ENCODE measurements around the gene FCHO1.
A peak's percentile ranks its signal among the peaks of the same experiment; 100 is the strongest.

FCHO1 gene

DNA sequence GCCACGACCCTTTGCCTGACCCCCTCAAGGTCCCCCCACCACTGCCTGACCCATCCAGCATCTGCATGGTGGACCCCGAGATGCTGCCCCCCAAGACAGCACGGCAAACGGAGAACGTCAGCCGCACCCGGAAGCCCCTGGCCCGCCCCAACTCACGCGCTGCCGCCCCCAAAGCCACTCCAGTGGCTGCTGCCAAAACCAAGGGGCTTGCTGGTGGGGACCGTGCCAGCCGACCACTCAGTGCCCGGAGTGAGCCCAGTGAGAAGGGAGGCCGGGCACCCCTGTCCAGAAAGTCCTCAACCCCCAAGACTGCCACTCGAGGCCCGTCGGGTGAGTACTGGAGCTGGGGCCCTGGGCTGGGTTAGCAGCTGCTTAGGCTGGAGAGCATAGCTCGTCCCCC lies 23.4 kb upstream of the FCHO1 start:
- no peak for DNase-seq

DNA sequence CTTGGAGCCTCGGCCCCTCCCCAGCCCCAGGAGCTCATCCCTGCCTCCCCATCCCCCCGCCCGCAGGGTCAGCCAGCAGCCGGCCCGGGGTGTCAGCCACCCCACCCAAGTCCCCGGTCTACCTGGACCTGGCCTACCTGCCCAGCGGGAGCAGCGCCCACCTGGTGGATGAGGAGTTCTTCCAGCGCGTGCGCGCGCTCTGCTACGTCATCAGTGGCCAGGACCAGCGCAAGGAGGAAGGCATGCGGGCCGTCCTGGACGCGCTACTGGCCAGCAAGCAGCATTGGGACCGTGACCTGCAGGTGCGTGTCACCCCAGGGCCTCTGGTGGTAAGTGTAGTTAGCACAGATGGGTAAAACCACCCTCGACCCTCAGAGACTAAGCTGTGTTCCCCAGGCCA lies 18.1 kb upstream of the FCHO1 start:
- DNase-seq, result no peak

DNA sequence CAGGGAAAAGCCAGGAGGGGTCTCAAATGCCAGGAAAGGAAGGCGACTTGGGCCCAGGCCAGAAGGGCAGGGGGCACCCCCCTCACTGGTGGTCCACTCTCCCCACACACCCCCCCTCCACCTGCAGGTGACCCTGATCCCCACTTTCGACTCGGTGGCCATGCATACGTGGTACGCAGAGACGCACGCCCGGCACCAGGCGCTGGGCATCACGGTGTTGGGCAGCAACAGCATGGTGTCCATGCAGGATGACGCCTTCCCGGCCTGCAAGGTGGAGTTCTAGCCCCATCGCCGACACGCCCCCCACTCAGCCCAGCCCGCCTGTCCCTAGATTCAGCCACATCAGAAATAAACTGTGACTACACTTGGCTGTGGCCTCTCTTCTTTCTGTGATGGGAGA lies 17.1 kb upstream of the FCHO1 start:
- DNase-seq, result no peak

DNA sequence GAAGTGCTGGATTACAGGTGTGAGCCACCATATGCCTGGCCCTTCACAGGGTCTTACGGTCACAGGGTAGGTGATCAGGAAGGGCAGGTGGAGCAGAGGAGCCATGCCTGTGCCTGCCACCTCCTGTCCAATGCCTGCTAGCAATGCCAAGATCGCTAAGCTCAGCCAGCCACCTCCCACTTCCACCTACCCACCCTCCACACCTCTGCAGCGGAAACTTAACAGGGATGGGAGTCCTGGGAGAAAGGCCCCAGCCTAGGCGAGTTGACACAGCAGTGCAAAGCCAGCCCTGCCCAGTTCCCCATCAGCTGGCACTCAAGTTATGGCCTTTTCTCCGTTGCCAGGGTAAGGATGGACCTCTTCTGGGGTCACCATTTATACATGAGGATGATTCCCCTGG lies 15.9 kb upstream of the FCHO1 start:
- DNase-seq, result no peak

DNA sequence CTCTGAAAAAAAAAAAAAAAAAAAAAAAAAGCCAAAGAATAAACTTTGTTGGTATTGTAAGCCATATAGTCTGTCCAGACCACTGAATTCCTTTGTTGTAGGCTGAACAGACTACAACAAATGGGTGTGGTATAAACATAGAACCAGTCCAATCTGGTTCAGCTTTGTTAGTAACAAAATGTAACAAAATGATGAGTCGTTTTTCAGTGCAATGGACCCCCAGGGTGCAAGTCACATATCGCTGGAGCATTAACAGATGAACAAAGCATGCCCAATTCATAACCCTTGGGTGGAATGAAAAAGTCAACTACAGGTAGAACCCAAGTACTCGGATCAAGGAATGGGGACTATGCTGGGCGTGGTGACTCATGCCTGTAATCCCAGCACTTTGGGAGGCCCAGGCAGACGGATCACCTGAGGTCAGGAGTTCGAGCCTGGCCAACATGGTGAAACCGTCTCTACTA lies 13.6 kb upstream of the FCHO1 start:
- no peak for DNase-seq

DNA sequence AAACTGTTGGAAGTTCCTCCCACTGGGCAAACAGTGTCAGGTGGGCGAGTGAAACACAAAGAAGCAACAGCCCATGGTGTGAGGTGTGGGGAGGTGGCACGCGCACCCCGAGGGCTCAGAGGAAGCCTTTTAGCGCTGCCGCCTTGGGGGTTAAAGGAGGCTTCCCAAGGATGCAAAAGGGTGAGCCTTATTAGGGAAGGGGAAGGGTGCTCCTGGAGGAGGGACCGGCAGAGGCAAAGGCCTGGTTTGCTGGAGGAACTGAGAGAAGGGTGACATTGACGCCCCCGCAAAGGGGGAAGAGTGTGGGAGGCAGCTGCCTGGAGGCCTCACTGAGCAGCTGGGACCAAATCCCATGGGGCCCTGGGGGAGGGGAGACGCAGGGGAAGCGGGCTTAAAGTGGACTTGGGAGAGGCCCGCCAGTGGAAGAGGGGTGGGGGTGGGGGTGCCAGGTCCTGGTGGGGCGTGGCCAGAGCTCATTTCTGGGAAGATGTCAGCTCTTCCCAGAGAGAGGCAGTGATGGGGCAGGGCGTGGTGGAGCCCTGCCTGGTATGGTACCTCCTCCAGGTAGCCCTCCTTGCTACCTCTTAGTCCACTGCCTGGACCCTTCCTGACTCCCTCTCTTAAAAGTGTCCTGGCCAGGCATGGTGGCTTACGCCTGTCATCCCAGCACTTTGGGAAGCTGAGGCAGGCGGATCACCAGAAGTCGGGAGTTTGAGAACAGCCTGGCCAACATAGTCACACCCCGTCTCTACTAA lies 12.0 kb upstream of the FCHO1 start:
- peak in 7 of 56 donors; percentile 6 to 31 (median 22) for DNase-seq

DNA sequence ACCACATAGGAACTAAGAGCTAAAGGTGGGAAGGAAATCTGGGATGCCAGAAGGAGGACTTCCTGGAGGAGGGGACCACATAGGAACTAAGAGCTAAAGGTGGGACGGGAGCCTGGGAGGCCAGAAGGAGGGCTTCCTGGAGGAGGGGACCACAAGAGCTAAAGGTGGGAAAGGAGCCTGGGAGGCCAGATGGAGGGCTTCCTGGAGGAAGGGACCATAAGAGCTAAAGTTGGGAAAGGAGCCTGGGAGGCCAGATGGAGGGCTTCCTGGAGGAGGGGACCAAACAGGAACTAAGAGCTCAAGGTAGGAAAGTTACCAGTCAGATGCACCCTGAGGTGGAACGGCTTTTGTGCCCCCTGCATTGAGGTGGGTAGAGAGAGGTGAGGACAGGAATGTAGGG lies 9.8 kb upstream of the FCHO1 start:
- DNase-seq, result no peak

DNA sequence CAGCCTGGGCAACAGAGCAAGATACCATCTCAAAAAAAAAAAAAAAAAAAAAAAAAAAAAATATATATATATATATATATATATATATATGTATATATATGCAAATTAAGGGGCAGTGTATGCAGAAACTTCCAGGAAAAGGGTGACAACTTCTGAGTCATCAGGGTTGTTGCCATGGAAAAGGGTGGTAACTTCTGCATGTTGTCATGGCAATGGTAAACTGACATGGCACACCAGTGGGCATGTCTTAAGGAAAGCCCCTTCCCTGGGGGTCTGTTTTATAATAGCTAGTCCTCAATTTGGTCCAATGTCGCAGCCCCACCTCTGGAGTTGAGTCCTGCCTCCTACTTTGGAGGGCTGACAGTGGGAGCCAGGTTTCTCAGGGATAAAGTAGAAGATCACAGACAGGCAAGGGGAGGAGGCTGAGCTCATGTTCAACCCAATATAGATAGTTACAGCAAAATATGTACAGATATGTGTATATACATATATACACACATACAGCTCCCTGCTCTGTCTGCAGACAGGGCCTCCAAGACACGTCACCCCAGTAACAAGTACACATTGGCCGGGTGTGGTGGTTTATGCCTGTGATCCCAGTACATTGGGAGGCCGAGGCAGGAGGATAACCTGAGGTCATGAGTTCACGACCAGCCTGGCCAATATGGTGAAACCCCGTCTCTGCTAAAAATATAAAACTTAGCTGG lies 7.2 kb upstream of the FCHO1 start:
- no peak for DNase-seq

DNA sequence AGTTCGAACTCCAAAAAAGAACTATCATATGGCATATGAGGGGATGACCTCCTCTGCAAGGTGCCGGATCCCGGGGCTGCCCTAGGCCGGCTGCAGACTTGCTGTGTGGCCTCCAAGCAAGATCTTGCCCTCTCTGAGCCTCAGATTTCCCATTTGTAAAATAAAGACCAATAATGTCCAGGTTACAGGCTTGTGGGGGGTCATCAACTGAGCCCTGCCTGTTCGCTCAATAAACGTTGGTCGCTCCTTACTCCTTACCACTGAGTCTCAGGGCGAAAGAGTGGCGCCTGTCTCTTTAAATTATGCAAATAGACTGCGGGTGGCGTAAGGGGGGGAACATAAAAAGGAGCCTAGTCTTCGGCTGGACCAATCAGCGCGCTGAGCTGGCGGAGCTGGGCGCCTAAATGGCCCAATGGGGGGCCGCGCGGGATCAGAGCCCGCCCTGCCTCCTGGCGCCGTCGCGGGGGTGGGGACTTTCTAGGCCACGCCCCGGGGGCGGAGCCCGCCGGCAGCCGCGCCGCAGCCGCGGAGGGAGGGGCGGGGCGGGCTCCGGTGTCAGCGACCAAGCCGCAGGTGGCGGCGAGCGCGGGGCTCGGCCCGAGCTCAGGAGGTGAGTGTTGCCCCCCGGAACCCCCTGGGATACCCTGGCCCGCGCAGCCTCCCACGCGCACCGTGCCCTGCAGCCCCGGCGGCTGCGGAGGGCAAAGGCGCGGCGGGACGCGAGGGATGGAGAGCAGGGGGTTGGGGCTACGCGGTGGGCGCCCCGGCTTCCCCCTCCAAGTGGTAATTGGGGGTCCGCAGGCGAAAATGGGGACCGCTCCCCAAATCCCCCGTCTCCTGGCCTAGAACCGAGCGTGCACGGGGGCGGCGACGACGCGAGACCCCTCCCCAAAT lies 3.8 kb upstream of the FCHO1 start:
- peak in 55 of 56 donors; percentile 70 to 99 (median 92) for DNase-seq

DNA sequence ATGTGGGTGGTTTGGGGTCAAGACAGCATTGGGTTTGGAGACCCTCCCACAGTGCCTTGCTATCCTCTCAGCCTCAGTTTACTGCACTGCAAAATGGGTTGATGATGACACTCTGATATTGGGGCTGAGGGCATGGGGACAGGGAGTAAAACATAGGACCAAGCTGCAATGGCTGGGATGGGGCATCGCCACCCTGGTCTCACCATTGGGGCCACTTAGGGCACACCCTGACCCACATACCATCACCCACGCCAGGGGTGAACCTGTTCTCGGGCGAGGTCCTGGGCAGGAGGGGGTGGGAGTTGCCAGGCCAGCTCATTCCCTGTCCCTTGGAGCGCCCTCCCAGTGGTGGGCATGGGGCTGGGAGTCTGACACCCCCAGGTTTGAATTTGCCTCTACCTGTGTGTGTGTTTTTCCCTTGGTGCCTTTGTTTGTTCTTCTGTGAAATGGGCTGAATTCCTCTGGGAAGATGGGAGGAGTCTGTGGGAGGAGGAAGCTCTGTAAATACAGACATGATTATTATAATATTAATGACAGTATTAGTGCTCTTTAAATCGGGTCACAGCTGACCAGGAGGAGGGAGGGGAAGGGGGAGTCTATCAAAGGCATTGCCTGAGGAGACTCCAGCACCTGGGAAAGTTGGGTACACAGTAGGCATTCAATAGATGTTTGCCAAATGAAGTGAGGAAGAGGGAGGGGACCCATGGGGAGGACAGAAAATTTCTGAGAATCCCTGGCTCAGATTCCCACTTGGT lies 2.2 kb upstream of the FCHO1 start:
- no peak for DNase-seq

DNA sequence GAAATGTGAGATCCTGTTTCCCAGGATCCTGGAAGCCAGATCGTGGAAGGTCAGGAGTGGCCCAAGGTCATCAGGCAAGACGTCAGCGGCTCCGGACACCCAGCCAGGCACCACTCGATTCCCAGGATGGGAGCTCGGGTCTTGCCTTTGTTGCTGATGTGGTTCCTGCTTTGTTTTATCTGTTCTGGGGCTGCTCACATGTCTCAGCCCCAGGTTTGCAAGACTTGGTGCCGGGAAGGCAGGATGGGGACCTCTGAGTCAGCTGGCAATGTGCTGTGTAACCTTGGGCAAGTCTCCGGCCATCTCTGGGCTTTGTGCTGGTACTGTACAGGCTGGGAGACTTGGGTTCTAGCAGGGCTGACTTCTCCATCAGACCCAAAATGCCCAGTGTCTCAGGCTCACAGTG lies 1.4 kb upstream of the FCHO1 start:
- peak in 3 of 56 donors; percentile 5 to 18 (median 16) for DNase-seq

DNA sequence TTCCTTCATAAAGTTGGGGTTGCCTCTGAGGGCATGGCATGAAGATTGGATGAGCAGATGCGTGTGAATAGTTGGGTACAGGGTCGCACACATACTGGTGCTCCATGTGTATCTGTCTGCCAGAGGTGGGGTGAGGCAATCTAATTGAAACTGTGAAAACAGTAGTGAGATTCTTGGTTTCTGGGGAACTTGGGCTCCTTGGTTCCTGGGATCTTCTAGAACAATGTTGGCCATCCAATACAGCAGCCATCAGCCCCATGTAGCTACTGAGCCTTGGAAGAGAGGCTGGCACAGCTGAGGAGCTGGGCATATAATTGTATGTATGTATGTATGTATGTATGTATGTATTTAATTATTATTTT lies 616 bp downstream of the FCHO1 start:
- DNase-seq, result peak in 2 of 56 donors; percentile 34 to 49

DNA sequence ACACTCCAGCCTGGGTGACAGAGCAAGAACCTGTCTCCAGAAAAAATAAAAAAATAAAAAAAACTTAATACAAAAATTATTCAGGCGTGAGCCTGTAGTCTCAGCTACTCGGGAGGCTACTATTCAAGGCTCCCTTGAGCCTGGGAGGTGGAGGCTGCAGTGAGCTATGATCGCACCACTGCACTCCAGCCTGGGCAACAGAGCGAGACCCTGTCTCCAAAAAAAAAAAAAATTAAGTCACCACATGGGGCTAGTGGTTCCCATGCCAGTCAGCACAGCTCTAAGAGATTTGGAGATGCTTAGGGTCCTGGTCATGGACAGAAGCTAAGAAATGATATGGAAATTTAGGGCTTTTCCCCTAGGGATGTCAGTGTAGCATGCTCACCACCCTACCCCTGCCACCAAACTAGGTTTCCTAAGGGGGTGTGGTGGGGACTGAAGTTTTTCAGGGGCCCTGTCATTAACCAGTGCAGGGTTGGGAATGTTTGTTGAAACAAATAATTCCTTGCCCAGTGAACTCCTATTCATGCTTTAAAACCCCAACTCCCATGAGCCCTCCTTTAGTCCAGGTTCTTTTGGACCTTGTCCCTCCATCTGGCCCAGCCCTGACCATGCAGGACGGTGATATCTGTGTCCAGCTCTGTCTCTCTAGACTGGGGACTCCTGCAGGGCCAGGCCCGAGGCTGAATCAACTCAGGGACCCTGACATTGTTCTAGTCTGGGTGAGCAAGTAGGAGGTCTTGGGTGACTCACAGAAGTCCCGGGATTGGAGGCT lies 1.8 kb downstream of the FCHO1 start:
- no peak for DNase-seq

DNA sequence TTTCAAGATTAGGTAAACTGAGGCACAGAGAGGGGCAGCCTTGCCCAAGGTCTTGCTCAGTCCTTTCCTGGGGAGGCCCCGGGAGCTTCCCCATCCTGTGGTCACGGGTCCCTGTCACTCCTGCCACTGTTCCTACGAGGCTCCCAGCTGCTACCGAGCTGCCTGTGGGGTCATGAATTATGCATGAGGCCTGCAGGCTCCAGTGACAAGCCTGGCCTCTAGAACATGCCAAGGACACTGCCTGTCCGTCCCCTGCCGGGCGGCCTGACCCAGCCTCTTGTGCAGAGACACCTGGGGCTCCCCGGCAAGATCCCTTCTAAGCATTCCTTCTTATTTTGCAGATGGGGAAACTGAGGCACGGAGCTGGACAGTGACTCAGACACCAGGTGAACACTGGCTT lies 2.7 kb downstream of the FCHO1 start:
- DNase-seq, result peak in 52 of 56 donors; percentile 16 to 95 (median 68)

DNA sequence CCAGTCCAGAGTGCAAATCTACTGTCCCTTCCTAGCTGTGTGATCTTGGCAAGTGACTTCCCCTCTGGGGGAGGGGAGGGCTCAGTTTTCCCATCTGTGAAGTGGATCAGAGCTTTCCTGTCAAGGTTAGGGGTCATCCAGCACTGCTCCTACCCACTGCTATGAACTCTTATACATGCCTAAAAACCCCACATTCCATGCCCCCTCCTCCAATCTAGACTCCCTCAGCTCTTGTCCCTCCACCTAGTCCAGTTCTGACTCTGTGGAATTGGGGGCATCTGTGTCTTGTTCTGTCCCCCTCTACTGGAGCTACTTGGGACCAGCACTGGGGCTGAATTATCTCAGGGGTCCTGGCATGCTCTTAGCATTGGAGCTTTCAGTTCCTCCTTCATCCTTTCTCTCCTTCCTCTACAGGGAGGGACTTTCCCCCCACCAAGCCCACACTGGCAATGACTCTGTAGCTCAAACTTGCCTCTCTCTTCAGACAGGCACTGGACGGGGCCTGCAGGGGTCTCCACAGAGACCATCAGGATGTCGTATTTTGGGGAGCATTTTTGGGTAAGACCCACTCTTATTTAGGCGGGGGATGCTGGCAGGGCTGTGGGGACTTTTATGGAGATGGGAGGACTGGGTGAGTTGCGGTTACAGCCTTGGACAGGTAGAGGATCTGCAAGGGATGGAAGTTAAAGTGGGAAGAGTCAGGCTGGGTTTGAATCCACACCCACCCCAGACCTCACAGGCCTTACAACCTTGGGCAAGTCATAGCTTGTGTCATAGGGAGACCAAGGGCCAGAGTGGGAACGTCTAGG lies 3.6 kb downstream of the FCHO1 start:
- DNase-seq, result peak in 2 of 56 donors; percentile 9 to 16

DNA sequence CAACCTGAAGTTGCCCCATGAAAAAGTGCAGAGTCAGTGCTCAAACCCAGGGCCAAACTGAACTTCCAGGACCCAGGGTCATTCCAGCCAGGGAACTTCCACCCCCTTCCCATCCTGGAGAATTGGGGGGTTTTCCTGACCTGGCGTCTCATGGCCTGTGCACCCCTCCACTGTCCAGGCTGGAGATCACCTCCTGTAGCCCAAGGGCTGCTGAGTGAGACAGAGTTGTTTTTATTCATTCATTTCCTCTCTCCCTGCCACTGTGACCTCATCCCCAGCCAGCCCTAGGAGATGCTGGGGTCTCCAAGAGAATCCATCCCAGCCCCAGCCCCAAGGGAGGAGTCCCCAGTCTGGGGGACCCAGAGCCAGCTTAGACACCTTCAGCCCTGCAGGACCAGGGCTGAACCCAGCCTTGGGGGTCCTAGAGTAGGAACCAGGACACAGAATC lies 4.2 kb downstream of the FCHO1 start:
- peak in 3 of 56 donors; percentile 19 to 45 (median 27) for DNase-seq

DNA sequence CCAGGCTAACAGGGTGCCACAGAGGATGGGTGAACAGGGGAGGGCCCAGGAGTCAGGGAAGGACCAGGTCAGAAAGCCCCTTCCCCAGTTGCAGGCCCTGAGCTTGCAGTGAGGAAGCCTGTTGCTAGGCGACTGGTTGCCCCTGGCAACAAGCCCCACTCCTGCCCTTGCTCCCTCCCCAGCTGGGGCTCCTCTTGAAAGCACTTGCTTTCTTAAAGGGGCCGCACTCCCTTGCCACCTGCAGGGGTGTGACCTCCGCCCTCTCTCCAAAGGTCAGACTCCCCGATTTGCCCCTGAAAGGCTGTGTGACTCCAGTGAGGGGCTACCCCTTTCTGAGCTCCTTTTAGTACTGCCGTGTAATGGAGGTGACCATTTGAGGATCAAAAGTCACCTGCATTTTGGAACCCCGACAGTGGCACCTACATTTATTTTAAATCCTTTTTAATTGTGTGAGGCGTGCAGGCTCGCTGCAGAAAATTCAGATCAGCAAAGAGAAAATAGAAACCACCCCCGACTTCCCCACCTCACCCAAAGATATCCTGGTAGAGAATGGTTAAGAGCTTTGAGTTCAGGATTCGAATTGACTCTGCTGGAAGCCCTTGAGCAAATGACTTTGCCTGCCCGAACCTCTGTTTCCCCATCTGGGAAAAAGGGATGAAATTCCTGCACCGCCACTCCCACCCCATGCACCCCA lies 4.8 kb downstream of the FCHO1 start:
- peak in 55 of 56 donors; percentile 30 to 94 (median 79) for DNase-seq

DNA sequence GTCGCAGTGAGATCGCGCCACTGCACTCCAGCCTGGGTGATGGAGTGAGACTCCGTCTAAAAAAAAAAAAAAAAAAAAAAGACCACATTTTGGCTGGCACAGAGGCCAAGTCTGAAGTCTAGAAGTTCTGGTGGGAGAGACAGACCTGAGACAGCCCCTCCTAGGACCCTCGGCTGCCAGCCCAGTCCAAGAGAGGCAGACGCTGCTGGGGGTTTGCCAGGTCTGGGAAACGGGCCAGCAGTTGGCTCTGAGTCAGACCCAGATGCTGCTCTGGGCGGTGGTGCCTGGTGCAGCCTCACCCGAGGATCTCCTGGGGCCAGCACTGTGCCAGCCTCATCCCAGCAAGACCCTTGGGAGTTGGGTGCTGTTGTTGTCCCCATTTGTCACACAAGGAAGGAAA lies 5.8 kb downstream of the FCHO1 start:
- peak in 55 of 56 donors; percentile 41 to 98 (median 89) for DNase-seq

DNA sequence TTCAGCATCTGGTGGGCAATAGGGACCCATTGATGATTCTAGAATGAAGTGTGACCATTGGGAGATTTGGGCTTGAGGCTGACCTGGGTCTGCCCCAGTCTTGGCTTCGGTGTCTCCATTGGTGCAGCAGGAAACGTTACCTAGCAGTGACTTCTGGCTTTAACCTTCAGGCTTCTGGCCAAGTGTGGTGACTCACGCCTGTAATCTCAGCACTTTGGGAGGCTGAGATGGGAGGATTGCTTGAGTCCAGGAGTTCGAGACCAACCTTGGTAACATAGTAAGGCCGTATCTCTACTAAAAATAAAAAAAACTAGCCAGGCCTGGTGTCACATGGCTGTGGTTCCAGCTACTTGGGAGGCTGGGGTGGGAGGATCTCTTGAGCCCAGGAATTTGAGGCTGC lies 7.2 kb downstream of the FCHO1 start:
- no peak for DNase-seq

All from amygdala (tissue), 56 donors.